Sigmoid colon (tissue), 4 donors: ENCODE measurements around the gene ALX4.

Source experiments
- EP300 ChIP-seq, 4 donors: sonication (generic); formaldehyde crosslinking; IDR thresholded peaks; one replicate each; pipeline ENCODE4 v1.6.1; 2017; ENCODE audit warnings: antibody characterized with exemption in 4 of 4
- POLR2AphosphoS5 ChIP-seq, 4 donors: sonication (generic); formaldehyde crosslinking; IDR thresholded peaks; one replicate each; pipeline ENCODE4 v1.6.1; 2017; ENCODE audit warnings: antibody characterized with exemption in 4 of 4
- TF ChIP-seq, protein P1 (sequence below), 4 experiments: fragments of 450-650 bp in 3 of 4; fragments of 200-600 bp in 1 of 4; IDR thresholded peaks; one replicate each; pipeline ENCODE4 v1.5.1; 2016 to 2019; ENCODE audit warnings: antibody characterized with exemption in 4 of 4, mild to moderate bottlenecking in 3 of 4, moderate library complexity in 2 of 4

DNA sequence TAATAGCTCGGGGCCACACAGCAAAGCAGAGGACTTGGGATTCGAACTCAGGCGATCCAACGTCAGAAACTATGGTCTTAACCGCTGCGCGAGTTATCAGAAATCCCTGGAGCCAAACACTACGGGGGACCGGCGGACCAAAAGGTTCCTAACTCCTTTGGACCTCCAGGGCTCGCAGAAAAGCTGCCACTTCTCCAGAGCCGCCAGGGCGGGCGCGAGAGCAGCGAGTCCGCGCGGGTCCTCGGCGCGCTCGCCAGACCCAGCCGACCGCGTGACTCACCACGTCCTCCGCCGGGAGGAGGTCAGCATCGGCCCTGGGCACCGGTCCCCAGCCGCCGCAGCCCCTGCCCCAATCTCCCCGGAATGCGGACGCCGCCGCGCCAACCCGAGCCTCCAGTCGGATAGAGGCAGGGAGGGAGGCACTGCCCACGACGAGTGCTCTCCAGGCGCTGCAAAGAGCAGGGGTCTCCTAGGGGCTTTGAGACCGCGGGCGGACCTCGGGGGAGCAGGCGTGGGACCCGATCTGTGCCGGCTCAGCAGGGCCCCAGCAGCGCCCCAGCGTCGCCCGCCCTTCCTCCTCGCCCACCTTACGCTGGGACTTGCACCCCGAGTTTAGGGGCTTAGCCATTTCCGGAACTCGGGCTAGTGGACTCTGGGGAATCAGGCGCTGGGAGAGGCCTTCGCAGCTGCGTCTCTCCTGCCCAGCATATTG lies 6.2 kb upstream of the ALX4 start:
- TF ChIP-seq, protein P1, sequence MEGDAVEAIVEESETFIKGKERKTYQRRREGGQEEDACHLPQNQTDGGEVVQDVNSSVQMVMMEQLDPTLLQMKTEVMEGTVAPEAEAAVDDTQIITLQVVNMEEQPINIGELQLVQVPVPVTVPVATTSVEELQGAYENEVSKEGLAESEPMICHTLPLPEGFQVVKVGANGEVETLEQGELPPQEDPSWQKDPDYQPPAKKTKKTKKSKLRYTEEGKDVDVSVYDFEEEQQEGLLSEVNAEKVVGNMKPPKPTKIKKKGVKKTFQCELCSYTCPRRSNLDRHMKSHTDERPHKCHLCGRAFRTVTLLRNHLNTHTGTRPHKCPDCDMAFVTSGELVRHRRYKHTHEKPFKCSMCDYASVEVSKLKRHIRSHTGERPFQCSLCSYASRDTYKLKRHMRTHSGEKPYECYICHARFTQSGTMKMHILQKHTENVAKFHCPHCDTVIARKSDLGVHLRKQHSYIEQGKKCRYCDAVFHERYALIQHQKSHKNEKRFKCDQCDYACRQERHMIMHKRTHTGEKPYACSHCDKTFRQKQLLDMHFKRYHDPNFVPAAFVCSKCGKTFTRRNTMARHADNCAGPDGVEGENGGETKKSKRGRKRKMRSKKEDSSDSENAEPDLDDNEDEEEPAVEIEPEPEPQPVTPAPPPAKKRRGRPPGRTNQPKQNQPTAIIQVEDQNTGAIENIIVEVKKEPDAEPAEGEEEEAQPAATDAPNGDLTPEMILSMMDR (IDR thresholded peaks at IDR 0.05), result no peak
- TF ChIP-seq POLR2AphosphoS5 (IDR thresholded peaks at IDR 0.05), result no peak
- no peak for TF ChIP-seq EP300 (IDR thresholded peaks at IDR 0.05)
